Progenitor cell of endocrine pancreas (in vitro differentiated cells): ENCODE measurements around the gene METRNL. TPM values are rescaled to one million over a fixed set of nuclear protein-coding genes. Genes with fewer than 3 reads are reported as not detected.

Experiments
- DNase-seq: peaks from one replicate; pipeline ENCODE4 v3.0.0; 2021; ENCODE audit warnings: low spot score; ENCODE audit not compliant: unreplicated experiment
- H3K27ac Mint-ChIP-seq: 2 replicates; pipeline ENCODE4 v1.8.0; 2021; ENCODE audit warnings: mild to moderate bottlenecking, moderate library complexity, mixed read lengths
- H3K27me3 Mint-ChIP-seq: 2 replicates; pipeline ENCODE4 v1.8.0; 2021; ENCODE audit warnings: mixed read lengths
- H3K36me3 Mint-ChIP-seq: 2 replicates; pipeline ENCODE4 v1.8.0; 2022; ENCODE audit warnings: mixed read lengths; ENCODE audit not compliant: insufficient read depth
- H3K4me1 Mint-ChIP-seq: 2 replicates; pipeline ENCODE4 v1.8.0; 2021; ENCODE audit warnings: low read depth, mixed read lengths
- H3K4me3 Mint-ChIP-seq: 2 replicates; pipeline ENCODE4 v1.8.0; 2021; ENCODE audit warnings: low read depth, mild to moderate bottlenecking, moderate library complexity, mixed read lengths
- H3K9me3 Mint-ChIP-seq: 2 replicates; pipeline ENCODE4 v1.8.0; 2021; ENCODE audit warnings: low read depth, mixed read lengths
- total RNA-seq: library from RNA; stranded (reverse); gene quantifications from 2 replicates; pipeline ENCODE4 v1.2.1, GENCODE V29; 2021
- TF ChIP-seq, protein P1 (sequence below): fragments of 200-600 bp; sonication (generic); IDR thresholded peaks from one replicate; pipeline ENCODE4 v1.5.0; 2021; ENCODE audit warnings: antibody characterized with exemption, mild to moderate bottlenecking; ENCODE audit not compliant: unreplicated experiment

METRNL gene
- total RNA-seq, 1 donor from 2014 or later: 54.6 TPM

DNA sequence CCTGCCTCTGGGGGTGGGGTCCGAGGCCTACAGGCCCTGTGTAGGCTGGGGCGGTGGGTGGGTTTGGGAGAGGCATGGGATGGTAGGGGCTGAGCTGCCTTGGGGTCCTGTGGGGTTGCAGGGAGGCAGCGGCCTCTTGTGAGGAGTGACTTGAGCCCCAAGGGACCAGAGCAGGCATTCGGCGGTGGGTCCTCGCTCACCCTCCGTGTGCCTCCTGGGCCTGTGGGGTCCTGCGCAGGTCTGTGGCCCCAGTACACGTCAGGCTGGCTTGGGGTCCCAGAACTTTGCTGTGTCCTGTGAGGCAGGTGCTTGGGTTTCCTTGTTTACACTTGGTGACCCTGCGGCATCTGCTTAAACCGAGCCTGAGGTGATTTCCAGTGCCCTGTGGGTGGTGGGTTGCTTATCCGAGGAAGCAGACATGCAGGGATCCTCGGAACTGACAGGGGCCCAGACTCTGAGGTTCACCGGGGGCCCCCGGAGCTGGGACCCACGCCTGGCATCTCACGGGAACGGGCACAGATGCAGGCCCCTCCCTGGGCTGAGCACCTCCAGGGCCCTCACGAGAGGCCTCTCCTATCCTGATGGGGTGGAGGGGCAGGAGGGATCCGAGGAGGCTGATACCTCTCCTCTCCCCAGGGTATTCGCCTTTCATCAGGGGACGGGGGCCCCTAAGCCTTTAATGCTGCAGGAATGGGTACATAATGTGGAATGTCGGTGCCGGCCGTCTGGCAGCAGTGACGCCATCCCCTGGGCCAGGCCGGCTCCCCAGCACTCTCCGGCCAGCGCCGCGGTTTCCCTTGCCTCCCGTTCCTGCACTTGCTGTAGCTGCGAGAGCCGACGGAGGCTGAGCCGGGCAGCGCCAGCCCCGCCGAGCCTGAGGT lies 7.7 kb downstream of the METRNL start:
- no peak overlapping the region for H3K4me3 Mint-ChIP-seq
- DNase-seq: no peak
- no peaks in the 10 kb centered on the region for H3K9me3 Mint-ChIP-seq
- peaks cover 4% of the 10 kb centered on the region for H3K27me3 Mint-ChIP-seq
- peak overlapping the region; percentile 95 for H3K27ac Mint-ChIP-seq
- peaks cover 22% of the 10 kb centered on the region for H3K36me3 Mint-ChIP-seq
- H3K4me1 Mint-ChIP-seq: peaks cover 52% of the 10 kb centered on the region
- TF ChIP-seq, protein P1, sequence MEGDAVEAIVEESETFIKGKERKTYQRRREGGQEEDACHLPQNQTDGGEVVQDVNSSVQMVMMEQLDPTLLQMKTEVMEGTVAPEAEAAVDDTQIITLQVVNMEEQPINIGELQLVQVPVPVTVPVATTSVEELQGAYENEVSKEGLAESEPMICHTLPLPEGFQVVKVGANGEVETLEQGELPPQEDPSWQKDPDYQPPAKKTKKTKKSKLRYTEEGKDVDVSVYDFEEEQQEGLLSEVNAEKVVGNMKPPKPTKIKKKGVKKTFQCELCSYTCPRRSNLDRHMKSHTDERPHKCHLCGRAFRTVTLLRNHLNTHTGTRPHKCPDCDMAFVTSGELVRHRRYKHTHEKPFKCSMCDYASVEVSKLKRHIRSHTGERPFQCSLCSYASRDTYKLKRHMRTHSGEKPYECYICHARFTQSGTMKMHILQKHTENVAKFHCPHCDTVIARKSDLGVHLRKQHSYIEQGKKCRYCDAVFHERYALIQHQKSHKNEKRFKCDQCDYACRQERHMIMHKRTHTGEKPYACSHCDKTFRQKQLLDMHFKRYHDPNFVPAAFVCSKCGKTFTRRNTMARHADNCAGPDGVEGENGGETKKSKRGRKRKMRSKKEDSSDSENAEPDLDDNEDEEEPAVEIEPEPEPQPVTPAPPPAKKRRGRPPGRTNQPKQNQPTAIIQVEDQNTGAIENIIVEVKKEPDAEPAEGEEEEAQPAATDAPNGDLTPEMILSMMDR: no peak

DNA sequence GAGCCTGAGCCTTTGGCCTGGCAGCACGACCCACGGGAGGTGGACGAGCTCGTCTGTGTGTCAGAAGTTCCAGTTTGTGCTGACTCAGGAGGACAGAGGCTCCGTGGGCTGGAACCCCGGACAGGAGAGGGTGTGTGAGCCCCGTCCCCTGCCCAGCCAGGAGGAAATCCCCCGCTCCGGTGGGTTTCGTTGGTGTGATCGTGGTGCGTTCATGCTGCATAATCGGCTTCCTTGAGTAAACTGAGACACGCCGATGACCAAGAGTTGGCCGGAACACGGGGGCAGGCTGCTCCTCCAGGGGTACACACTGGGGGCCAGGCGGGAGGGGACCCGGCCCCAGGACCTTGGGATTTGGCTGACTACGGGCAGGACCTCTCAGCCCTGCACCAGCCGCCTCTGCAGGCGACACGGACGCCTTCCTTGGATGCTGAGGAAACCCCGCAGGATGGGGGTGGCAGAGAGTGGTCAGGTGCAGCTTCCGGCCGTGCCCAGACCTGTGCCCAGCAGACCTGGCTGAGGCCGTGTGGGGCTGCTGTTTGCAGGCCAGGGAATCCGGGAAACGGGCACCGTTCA lies 8.5 kb downstream of the METRNL start:
- peaks cover 16% of the 10 kb centered on the region for H3K36me3 Mint-ChIP-seq
- no peaks in the 10 kb centered on the region for H3K9me3 Mint-ChIP-seq
- H3K27me3 Mint-ChIP-seq: no peaks in the 10 kb centered on the region
- H3K4me3 Mint-ChIP-seq: no peak overlapping the region
- TF ChIP-seq, protein P1: no peak
- peaks cover 45% of the 10 kb centered on the region for H3K4me1 Mint-ChIP-seq
- no peak overlapping the region for H3K27ac Mint-ChIP-seq
- DNase-seq: no peak

DNA sequence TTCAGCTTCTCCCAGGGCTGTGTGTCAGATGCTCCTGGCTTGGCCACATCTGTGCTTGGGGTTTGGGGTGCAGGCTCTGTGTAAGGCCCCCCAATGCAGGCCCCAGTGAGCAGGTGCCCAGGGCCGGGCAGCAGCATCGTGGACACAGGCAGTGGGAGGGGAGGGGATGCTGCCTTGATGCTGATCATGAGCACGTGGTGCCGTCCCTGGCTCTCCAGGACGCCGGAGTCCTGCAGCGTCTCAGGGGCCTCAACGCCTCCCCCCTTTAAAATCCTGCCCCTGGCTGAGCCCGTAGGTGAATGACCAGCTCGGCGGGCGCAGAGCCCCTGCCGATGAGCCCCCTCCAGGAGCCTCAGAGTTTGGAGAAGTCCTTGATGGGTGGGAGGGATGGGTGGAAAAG lies 9.0 kb downstream of the METRNL start:
- Mint-ChIP-seq H3K4me1 (peaks cover 39% of the 10 kb centered on the region), H3K9me3 (no peaks in the 10 kb centered on the region), H3K36me3 (peaks cover 14% of the 10 kb centered on the region), H3K27me3 (no peaks in the 10 kb centered on the region), H3K27ac (no peak overlapping the region), H3K4me3 (no peak overlapping the region)
- no peak for DNase-seq
- TF ChIP-seq, protein P1: no peak

DNA sequence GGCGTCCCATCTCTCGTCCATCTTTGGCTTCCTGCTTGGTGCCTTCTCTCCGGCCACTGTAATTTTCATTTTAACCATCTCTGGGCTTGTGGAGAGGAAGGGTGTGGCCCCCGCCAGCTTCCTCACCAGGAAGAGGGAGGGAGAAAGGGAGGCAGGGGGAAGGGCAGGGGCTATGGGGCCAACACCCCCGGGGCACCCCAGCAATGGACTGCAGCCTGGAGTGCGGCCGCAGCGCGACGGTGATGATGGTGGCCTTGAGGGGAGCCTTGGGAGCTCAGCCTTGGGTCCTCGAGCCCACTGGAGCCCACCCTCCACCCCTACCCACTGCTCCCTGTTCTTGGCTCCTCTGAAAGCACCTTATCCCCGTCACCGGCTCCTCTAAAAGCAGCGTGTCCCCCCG lies 9.5 kb downstream of the METRNL start:
- DNase-seq: no peak
- Mint-ChIP-seq H3K9me3 (no peaks in the 10 kb centered on the region), H3K4me3 (no peak overlapping the region), H3K36me3 (peaks cover 16% of the 10 kb centered on the region), H3K4me1 (peaks cover 35% of the 10 kb centered on the region), H3K27ac (peak overlapping the region; percentile 88), H3K27me3 (no peaks in the 10 kb centered on the region)
- TF ChIP-seq, protein P1: no peak

DNA sequence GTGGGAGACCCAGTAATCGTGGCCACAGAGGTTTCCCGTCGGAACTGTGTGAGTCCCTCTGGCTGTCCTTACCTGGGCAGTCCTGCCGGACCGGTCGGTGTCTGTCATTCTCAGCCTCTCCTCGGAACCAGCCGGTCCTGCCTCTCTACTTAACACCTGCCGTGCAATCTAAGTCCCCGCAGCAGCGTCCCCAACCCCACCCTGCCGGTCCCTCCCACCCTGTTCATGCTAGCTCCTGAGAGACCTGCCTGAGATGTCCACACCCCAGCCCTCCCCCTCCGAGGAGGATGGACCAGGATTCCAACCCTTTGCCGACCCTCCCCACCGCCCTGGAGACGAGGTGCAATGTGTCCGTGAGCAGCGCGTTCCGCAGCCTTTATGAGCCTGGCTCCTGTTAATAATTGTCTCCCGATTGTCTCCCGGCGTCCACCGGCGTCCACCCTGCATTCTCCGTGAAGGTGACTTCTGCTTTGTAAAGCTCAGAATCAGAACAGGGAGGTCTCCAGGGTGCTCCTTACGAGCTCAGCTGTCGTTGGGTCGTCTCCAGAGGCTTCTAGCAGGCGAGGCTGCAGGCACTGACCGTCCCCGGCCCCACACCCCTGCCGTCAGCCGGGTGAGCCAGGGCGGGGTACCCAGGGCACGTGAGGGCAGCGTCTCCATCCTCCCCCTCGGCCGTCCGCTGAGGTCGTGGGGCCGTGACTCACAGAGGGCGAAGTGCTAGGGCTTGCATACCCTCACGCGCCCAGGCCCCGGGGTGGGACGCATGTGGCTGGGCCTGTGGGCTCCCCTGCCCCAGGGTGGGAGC lies 10.1 kb downstream of the METRNL start:
- peak overlapping the region; percentile 88 for H3K27ac Mint-ChIP-seq

More for the DNA sequence above, 10.1 kb downstream of the METRNL start:
- peaks cover 29% of the 10 kb centered on the region for H3K4me1 Mint-ChIP-seq
- peak overlapping the region; percentile 26 for H3K4me3 Mint-ChIP-seq
- no peaks in the 10 kb centered on the region for H3K27me3 Mint-ChIP-seq
- no peak for DNase-seq
- H3K36me3 Mint-ChIP-seq: peaks cover 19% of the 10 kb centered on the region
- TF ChIP-seq, protein P1: no peak
- no peaks in the 10 kb centered on the region for H3K9me3 Mint-ChIP-seq
